Activated CD4-positive, CD25-positive, alpha-beta regulatory T cell (primary cell): ENCODE results near the gene CR1.
"Not testable (repeated sequence)": the region's sequence is repeated elsewhere in the genome, so short reads cannot be mapped to it uniquely, and the experiment has no call there.

Experiments
- DNase-seq, 4 experiments: peaks; one replicate each; lab custom pipeline; 2025; lab: John Stamatoyannopoulos, UW

The CR1 gene

GRCh38 chr1:207503950-207504349 is 8.0 kb downstream of the CR1 start:
- no peak for DNase-seq

GRCh38 chr1:207504438-207504837 is 8.5 kb downstream of the CR1 start:
- no peak for DNase-seq

GRCh38 chr1:207510444-207510843 is 14.5 kb downstream of the CR1 start:
- DNase-seq = no peak

GRCh38 chr1:207514890-207515289 is 18.9 kb downstream of the CR1 start:
- DNase-seq = no peak

- no peak for DNase-seq
Measured at GRCh38 chr1:207516729-207517128, 20.8 kb downstream of the CR1 start.

- no peak for DNase-seq
Measured at GRCh38 chr1:207518608-207519236, 22.8 kb downstream of the CR1 start.

GRCh38 chr1:207519505-207520399 is 23.8 kb downstream of the CR1 start:
- DNase-seq = no peak

GRCh38 chr1:207520400-207521345 is 24.7 kb downstream of the CR1 start:
- DNase-seq = not testable (repeated sequence)

GRCh38 chr1:207525239-207525638 is 29.3 kb downstream of the CR1 start:
- not testable (repeated sequence) for DNase-seq

- DNase-seq = not testable (repeated sequence)
Measured at GRCh38 chr1:207528401-207528800, 32.4 kb downstream of the CR1 start.

GRCh38 chr1:207536263-207536662 is 40.3 kb downstream of the CR1 start:
- not testable (repeated sequence) for DNase-seq

GRCh38 chr1:207546677-207547357 is 50.9 kb downstream of the CR1 start:
- DNase-seq = not testable (repeated sequence)

GRCh38 chr1:207554823-207555222 is 58.9 kb downstream of the CR1 start:
- DNase-seq = not testable (repeated sequence)

GRCh38 chr1:207565546-207566468 is 69.8 kb downstream of the CR1 start:
- no peak for DNase-seq

- not testable (repeated sequence) for DNase-seq
Measured at GRCh38 chr1:207571926-207572325, 76.0 kb downstream of the CR1 start.

- DNase-seq = not testable (repeated sequence)
Measured at GRCh38 chr1:207573074-207573473, 77.1 kb downstream of the CR1 start.

- DNase-seq = not testable (repeated sequence)
Measured at GRCh38 chr1:207575381-207575780, 79.4 kb downstream of the CR1 start.

GRCh38 chr1:207578796-207579435 is 83.0 kb downstream of the CR1 start:
- no peak for DNase-seq

GRCh38 chr1:207579436-207579799 is 83.5 kb downstream of the CR1 start:
- DNase-seq = no peak
